Right lobe of liver (tissue), 6 donors: ENCODE data around the gene FKBP8. TPM values are rescaled to one million over a fixed set of nuclear protein-coding genes. Genes with fewer than 3 reads are reported as not detected.
A peak's percentile ranks its signal among the peaks of the same experiment; 100 is the strongest.

Source experiments
- ATAC-seq, 4 donors: fragments of 200-7000 bp; cut with Tn5 transposase; one replicate each; pipeline ENCODE4 v1.9.1; 2020; ENCODE audit warnings: mild to moderate bottlenecking in 4 of 4, moderate library complexity in 4 of 4
- DNase-seq, 3 donors: peaks; one replicate each; pipeline ENCODE4 v3.0.0-alpha.2; 2020
- H3K27ac ChIP-seq, 3 donors: fragments of 200-600 bp; one replicate each; pipeline ENCODE4 v1.8.0; 2022
- H3K27me3 ChIP-seq, 2 donors: fragments of 200-600 bp; one replicate each; pipeline ENCODE4 v1.8.0; 2022
- H3K36me3 ChIP-seq, 4 donors: fragments of 200-600 bp; sonication (generic) in 1 of 4; one replicate each; pipeline versions ENCODE4 v1.5.1 to v1.8.0; 2017 to 2022; ENCODE audit warnings: control low read depth in 1 of 4
- H3K4me1 ChIP-seq, 4 donors: fragments of 200-600 bp; sonication (generic) in 1 of 4; one replicate each; pipeline versions ENCODE4 v1.5.1 to v1.8.0; 2017 to 2022; ENCODE audit warnings: control low read depth in 1 of 4
- H3K4me3 ChIP-seq, 3 donors: fragments of 200-600 bp; one replicate each; pipeline ENCODE4 v1.8.0; 2022
- H3K9me3 ChIP-seq, 4 donors: fragments of 200-600 bp; sonication (generic) in 1 of 4; one replicate each; pipeline versions ENCODE4 v1.5.1 to v1.8.0; 2017 to 2022; ENCODE audit warnings: control low read depth in 1 of 4
- CTCF ChIP-seq, 4 donors: fragments of 200-600 bp in 3 of 4; fragments of 450-650 bp in 1 of 4; IDR thresholded peaks; one replicate each; pipeline versions ENCODE4 v1.5.1 to v1.8.0; 2016 to 2022; ENCODE audit warnings: antibody characterized with exemption in 4 of 4, mild to moderate bottlenecking in 2 of 4
- POLR2A ChIP-seq: fragments of 450-650 bp; IDR thresholded peaks from one replicate; pipeline ENCODE4 v1.6.1; 2017; ENCODE audit warnings: antibody characterized with exemption, mild to moderate bottlenecking
- WGBS: methylation state at CpG from one replicate; pipeline ENCODE4 v1.1.6; 2018; ENCODE audit warnings: low coverage, low lambda C conversion rate; ENCODE audit not compliant: insufficient coverage; ENCODE audit errors: missing lambda C conversion rate; 5-methylcytosine and 5-hydroxymethylcytosine counted together
- intact Hi-C, 2 donors: fragments of 100-400 bp; cut with DNase I; formaldehyde crosslinking; loops; one replicate each; pipeline versions ENCODE4 v1.11.2 to v1.14.1; 2022
- total RNA-seq, 6 experiments: library from RNA; depleted of rRNA in 2 of 6; stranded (reverse); fragments of >200 nt in 2 of 6; fragmentation: NEBNext Ultra II Directional in 3 of 6; extraction: Animal tissue kit (Norgen Biotek cat#: 25700) in 3 of 6; gene quantifications; one replicate each; pipeline versions ENCODE4 v1.1.0 to v1.2.4, GENCODE V29; 2016 to 2023
- donor health status: DM: no; HTN: yes; CAD: no.
- donor health status: DM: no; HTN: no; CAD: no.
- donor health status: DM: no; HTN: no; CAD: no.
- donor health status: DM: no; HTN: yes; CAD: no.
- donor health status: DM: no; HTN: yes; CAD: no.

FKBP8 gene
- total RNA-seq, 6 experiments from 2014 or later, result 92.7 to 179 (median 118) TPM

- no peak for ATAC-seq
- no peaks in the 10 kb centered on the region for H3K27me3 ChIP-seq
- no peak for TF ChIP-seq CTCF (IDR thresholded peaks at IDR 0.05)
- TF ChIP-seq POLR2A, result no peak
- intact Hi-C loops, result loop anchor here in 1 of 2 donors (10.0 kb wide), 1 partner anchor 63 kb away; no protein-coding TSS in a partner anchor
- no peak overlapping the region for H3K4me3 ChIP-seq
- no peak for DNase-seq
- no peaks in the 10 kb centered on the region for H3K9me3 ChIP-seq
- 72% methylated on average over 3 of the region's 4 CpGs for WGBS
- peak overlapping the region in 1 of 3 donors; percentile 99 for H3K27ac ChIP-seq
- peaks cover 3 to 67% (median 22%) of the 10 kb centered on the region in 4 donors for H3K4me1 ChIP-seq
- H3K36me3 ChIP-seq, result no peaks in the 10 kb centered on the region
Observed at GRCh38 chr19:18517606-18518005, 25.8 kb downstream of the FKBP8 start.

- intact Hi-C loops, result loop anchor here in 1 of 2 donors (10.0 kb wide), 1 partner anchor 61 kb away; no protein-coding TSS in a partner anchor
- ATAC-seq, result no peak
- H3K9me3 ChIP-seq, result no peaks in the 10 kb centered on the region
- peak in 1 of 3 donors; percentile 45 for DNase-seq
- TF ChIP-seq CTCF (IDR thresholded peaks at IDR 0.05) (no peak), POLR2A (no peak)
- H3K4me1 ChIP-seq, result peaks cover 3 to 67% (median 22%) of the 10 kb centered on the region in 4 donors
- peak overlapping the region in 2 of 3 donors; percentile 84 to 99 for H3K27ac ChIP-seq
- WGBS, result 47% methylated on average over 2 of the region's 5 CpGs
- H3K27me3 ChIP-seq, result no peaks in the 10 kb centered on the region
- H3K4me3 ChIP-seq, result no peak overlapping the region
- no peaks in the 10 kb centered on the region for H3K36me3 ChIP-seq
Observed at GRCh38 chr19:18515959-18516358, 27.4 kb downstream of the FKBP8 start.

DNA sequence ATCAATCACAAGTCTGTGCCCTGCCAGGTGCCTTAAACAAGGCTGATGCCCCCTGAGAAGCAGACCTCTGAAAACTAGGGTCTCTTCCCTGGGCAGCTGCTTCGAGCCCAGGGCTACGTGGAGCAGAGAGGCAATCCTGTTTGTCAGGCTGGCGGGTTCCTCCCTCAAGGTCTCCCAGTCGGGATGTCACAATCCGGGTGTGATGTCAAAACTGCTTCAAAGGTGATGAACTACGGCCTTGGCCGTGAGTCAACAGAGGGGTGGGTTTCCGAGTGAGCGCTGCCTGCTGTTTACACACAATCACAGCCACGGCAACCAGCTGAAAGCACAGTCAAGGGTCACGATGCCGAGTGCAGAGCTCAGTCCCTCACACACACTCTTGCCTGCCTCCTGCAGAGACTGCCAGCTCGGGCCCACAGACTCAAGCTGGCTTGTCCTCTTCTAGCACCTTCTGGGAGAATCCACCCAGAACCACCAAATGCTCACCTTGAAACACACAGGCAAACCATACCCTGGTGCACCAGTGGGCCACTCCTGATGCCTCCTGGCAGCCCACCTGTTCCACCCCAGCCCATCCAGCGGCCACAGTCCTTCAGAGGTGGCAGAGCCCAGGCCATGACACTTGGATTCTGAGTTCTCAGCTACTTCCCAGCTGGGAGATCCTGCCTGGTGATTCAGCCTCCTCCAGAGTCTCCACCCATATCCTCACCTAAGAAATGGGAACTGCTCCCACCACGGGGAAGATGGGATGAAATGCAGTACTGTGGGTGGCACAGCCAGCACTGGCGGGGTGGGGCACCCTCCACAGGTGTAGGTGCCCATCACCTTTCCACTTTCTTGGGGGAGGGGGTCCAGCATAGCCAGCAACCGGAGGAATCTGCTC lies 28.3 kb downstream of the FKBP8 start:
- intact Hi-C loops, result loop anchor here in 1 of 2 donors (10.0 kb wide), 1 partner anchor 60 kb away; no protein-coding TSS in a partner anchor
- H3K4me3 ChIP-seq, result no peak overlapping the region

GRCh38 chr19:18513868-18514267 lies 29.5 kb downstream of the FKBP8 start:
- H3K4me1 ChIP-seq, result peaks cover 0 to 62% (median 17%) of the 10 kb centered on the region in 4 donors

More for the DNA sequence above, 28.3 kb downstream of the FKBP8 start:
- TF ChIP-seq CTCF (IDR thresholded peaks at IDR 0.05) (peak in 1 of 4 donors; percentile 18), POLR2A (peak; percentile 46)
- H3K27me3 ChIP-seq, result no peaks in the 10 kb centered on the region
- no peaks in the 10 kb centered on the region for H3K36me3 ChIP-seq
- ATAC-seq, result peak; percentile 87 to 94 (median 92)
- peaks cover 0 to 66% (median 20%) of the 10 kb centered on the region in 4 donors for H3K4me1 ChIP-seq
- 6% methylated on average over 6 of the region's 17 CpGs for WGBS
- H3K9me3 ChIP-seq, result no peaks in the 10 kb centered on the region
- DNase-seq, result peak; percentile 91 to 98 (median 97)
- H3K27ac ChIP-seq, result peak overlapping the region; percentile 76 to 99 (median 84)

More at GRCh38 chr19:18513868-18514267, 29.5 kb downstream of the FKBP8 start:
- TF ChIP-seq POLR2A (no peak), CTCF (IDR thresholded peaks at IDR 0.05) (no peak)
- no peak for ATAC-seq
- Histone ChIP-seq H3K27me3 (no peaks in the 10 kb centered on the region), H3K4me3 (no peak overlapping the region), H3K9me3 (no peaks in the 10 kb centered on the region), H3K27ac (peak overlapping the region; percentile 76 to 99 (median 84)), H3K36me3 (no peaks in the 10 kb centered on the region)
- intact Hi-C loops, result loop anchor here in 1 of 2 donors (10.0 kb wide), 1 partner anchor 59 kb away; no protein-coding TSS in a partner anchor
- 40% methylated on average over 3 of the region's 11 CpGs for WGBS
- peak in 1 of 3 donors; percentile 49 for DNase-seq
